ENCODE results near the gene RTF1.
A peak's percentile ranks its signal among the peaks of the same experiment; 100 is the strongest.

The RTF1 gene

DNA sequence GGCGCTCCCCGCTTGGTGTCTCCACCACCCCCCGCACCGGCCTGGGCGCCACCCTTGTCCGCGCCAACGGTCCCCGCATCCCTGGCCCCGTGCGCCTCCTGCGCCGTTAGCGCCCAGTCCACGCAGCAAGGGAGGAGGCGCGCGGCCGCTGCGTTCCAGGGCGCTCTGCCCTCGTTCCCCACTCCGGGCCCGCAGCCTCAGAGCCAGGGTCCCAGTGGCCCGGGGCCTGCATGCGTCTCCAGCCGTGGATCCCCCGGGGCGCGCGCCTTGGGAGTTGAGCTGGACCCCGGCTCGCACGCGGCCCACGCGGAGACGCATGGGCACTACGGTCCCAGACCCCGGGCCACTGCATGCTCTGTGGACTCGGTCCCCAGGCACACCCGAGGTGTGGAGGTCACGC lies 69.4 kb downstream of the RTF1 start:
- Mint-ChIP-seq H3K9me3 (no peaks in the 10 kb centered on the region), H3K4me3 (no peak overlapping the region), H3K27me3 (peaks cover 13 to 21% of the 10 kb centered on the region in 2 donors), H3K4me1 (peaks cover 15 to 28% of the 10 kb centered on the region in 2 donors), H3K36me3 (peaks cover 0 to 2% of the 10 kb centered on the region in 2 donors), H3K27ac (no peak overlapping the region)
- DNase-seq, result no peak
- no peak for ATAC-seq (replicated peaks)

DNA sequence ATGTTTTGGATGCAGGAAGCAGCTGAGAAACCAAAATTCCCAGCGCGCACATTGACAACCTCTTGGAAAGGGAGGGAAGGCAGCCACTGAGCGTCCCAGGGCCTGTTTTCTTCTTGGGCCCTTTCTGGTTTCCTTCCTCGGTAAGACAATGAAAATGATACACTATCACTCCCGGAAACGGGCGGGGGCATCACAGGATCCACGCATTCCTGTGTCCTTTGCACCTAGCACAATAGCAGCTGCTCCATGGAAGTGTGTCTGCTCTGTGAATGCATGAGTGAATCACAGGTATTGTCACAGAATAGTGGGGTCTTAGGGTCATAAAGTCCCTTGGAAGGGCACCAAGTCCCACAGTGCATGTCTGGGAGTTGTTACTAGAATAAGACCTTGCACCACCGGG lies 70.5 kb downstream of the RTF1 start:
- Mint-ChIP-seq H3K9me3 (no peaks in the 10 kb centered on the region), H3K27me3 (peaks cover 24 to 32% of the 10 kb centered on the region in 2 donors), H3K4me3 (no peak overlapping the region), H3K36me3 (peaks cover 0 to 2% of the 10 kb centered on the region in 2 donors), H3K4me1 (peaks cover 18 to 32% of the 10 kb centered on the region in 2 donors), H3K27ac (no peak overlapping the region)
- no peak for DNase-seq
- no peak for ATAC-seq (replicated peaks)

DNA sequence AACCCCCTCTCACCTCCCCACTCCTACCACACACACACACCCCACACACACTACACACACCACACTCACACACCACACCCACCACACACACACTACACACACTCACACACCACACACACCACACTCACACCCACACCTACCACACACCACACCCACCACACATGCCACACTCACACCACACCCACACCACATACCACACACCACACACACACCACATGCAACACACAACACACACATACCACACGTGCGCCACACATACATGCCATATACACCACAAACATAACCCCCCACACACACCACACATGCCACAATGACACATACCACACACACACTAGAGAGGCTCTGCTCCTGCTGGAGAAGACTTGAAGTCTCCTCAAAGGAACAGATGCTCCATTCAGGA lies 70.9 kb downstream of the RTF1 start:
- no peak for ATAC-seq (replicated peaks)
- H3K27ac Mint-ChIP-seq, result peak overlapping the region; percentile 15
- no peak overlapping the region for H3K4me3 Mint-ChIP-seq
- peaks cover 29 to 36% of the 10 kb centered on the region in 2 donors for H3K27me3 Mint-ChIP-seq
- no peak for DNase-seq
- H3K36me3 Mint-ChIP-seq, result peaks cover 0 to 2% of the 10 kb centered on the region in 2 donors
- no peaks in the 10 kb centered on the region for H3K9me3 Mint-ChIP-seq
- peaks cover 22 to 34% of the 10 kb centered on the region in 2 donors for H3K4me1 Mint-ChIP-seq

DNA sequence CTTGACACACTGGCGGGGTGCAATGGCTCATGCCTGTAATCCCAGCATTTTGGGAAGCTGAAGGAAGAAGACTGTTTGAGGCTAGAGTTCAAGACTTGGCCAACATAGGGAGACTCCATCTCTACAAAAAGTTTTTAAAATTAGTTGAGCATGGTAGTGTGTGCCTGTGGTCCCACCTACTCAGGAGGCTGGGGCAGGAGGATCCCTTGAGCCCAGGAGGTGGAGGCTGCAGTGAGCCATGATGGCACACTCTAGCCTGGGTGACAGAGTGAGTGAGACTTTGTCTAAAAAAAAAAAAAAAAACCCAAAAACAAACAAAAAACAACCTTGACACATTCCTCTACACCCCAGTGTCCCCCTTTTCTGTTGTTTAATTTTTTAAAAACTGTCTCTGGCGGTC lies 72.7 kb downstream of the RTF1 start:
- Mint-ChIP-seq H3K4me3 (no peak overlapping the region), H3K9me3 (no peaks in the 10 kb centered on the region), H3K27ac (no peak overlapping the region), H3K4me1 (peaks cover 16 to 25% of the 10 kb centered on the region in 2 donors), H3K36me3 (peaks cover 0 to 2% of the 10 kb centered on the region in 2 donors), H3K27me3 (peaks cover 31 to 36% of the 10 kb centered on the region in 2 donors)
- ATAC-seq (replicated peaks) (no peak), DNase-seq (no peak)

DNA sequence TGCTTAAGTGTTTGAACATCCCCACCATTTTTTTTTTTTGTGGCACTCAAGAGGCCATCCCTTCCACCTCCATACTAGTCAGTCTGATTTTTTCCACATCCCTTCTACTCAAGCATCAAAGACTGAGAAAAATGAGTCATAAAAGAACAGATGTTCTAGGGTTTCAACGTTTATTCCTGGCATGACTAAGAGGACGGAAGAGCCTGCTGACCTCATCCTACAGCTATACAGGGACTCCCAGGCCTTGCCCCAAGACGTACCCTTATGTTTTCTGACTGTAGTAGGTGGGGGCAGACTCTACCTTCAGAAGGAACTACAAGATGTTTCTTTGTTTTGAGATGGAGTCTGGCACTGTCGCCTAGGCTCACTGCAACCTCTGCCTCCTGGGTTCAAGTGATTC lies 73.5 kb downstream of the RTF1 start:
- H3K9me3 Mint-ChIP-seq, result no peaks in the 10 kb centered on the region
- ATAC-seq (replicated peaks) (peak; percentile 26 to 29), DNase-seq (no peak)
- peaks cover 31 to 41% of the 10 kb centered on the region in 2 donors for H3K27me3 Mint-ChIP-seq
- no peak overlapping the region for H3K27ac Mint-ChIP-seq
- no peak overlapping the region for H3K4me3 Mint-ChIP-seq
- H3K36me3 Mint-ChIP-seq, result peaks cover 0 to 2% of the 10 kb centered on the region in 2 donors
- H3K4me1 Mint-ChIP-seq, result peaks cover 17 to 30% of the 10 kb centered on the region in 2 donors

DNA sequence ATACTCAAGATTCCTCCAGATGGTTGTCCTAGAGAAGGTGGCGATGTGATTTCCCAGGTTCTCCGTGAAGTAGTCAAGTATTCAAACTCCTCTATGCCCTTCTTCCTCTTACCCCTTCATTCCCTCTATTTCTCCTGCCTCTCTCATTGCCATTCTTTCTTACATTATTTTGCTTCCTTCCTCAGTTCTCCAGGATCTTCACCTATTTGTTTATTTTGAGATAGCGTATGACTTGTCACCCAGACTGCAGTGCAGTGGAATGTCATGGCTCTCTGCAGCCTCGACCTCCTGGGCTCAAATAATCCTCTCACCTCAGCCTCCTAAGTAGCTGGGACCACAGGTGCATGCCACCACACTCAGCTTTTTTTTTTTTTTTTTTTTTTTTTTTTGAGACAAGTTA lies 75.0 kb downstream of the RTF1 start:
- H3K4me1 Mint-ChIP-seq, result peaks cover 17 to 35% of the 10 kb centered on the region in 2 donors
- no peaks in the 10 kb centered on the region for H3K9me3 Mint-ChIP-seq
- no peak overlapping the region for H3K27ac Mint-ChIP-seq
- peaks cover 0 to 2% of the 10 kb centered on the region in 2 donors for H3K36me3 Mint-ChIP-seq
- ATAC-seq (replicated peaks) (no peak), DNase-seq (no peak)
- H3K4me3 Mint-ChIP-seq, result no peak overlapping the region
- H3K27me3 Mint-ChIP-seq, result peaks cover 39 to 56% of the 10 kb centered on the region in 2 donors

DNA sequence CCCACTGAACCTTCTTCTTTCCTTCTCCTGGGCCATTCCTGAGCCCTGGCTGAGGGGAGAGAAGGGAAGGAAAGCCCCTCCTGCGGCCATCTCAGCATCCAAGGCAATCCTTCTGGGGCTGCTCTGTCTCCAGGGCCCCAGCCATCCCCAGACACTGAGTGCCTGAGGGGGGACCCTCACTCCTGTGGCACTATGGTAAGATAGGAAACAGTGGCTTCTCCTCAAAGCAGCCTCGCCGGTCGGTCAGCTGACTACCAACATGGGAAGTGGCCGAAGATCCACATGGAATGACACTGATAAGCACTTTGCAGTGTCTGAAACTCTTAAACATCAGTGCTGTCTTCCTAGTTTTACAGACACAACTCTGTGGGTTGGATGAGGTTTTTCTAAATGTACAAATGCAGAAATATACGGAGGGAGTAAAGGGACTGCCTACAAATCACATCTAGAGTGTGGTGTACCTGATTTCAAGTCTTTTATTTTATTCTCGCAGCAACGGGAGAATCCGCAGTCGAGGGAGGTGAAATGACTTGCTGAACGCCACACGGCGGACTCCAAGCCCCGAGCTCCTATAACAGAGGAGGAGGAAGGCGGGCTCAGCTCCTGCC lies 75.8 kb downstream of the RTF1 start:
- Mint-ChIP-seq H3K9me3 (no peaks in the 10 kb centered on the region), H3K27me3 (peaks cover 45 to 62% of the 10 kb centered on the region in 2 donors), H3K4me3 (peak overlapping the region; percentile 82 to 85), H3K4me1 (peaks cover 17 to 33% of the 10 kb centered on the region in 2 donors), H3K36me3 (peaks cover 0 to 2% of the 10 kb centered on the region in 2 donors), H3K27ac (peak overlapping the region; percentile 79)
- DNase-seq, result no peak
- ATAC-seq (replicated peaks), result no peak

DNA sequence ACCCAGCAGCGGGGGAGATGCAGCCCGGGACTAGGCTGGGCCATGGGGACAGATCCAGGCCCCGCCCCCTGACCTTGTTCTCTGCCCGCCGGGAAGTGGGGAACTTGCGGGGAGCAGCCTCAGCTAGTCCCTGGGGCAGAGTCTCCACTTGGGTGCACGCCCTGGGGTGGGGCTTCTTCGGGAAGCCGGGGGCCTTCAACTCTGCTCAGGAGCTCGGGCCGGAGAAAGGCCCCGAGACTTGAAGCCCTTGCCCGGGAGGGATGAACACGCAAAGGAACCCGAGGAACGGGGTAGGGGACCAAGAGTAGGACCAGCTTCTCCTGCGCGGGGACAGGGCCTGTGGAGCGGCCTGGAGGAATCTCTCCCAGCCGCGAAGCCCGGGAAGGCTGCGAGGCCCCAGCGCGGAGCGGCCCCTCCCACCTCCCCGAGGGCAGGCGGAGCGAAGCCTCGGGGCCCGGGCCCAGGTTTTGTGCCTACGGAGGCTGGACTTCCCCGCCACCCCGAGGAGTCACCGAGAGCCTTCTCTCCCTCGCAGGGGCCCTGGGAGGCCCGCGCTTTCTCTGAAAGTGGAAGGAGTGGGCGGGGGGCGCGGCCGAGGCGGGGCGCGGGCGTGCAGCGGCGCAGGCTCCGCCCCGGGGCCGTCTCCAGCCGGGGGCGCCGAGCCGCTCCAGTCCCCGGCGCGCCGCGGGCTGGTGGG lies 76.5 kb downstream of the RTF1 start, which contains the start of gene ITPKA:
TSS of gene ITPKA (plus strand) at position 670 of the 697 bp plus-strand sequence. CDS start 54 bp downstream, outside the sequence.
- H3K4me1 Mint-ChIP-seq, result peaks cover 13 to 28% of the 10 kb centered on the region in 2 donors
- no peaks in the 10 kb centered on the region for H3K36me3 Mint-ChIP-seq
- DNase-seq, result peak; percentile 79
- ATAC-seq (replicated peaks), result peak; percentile 85
- H3K27ac Mint-ChIP-seq, result peak within 1 kb of the TSS; percentile 79
- no peaks in the 10 kb centered on the region for H3K9me3 Mint-ChIP-seq
- peak within 1 kb of the TSS; percentile 82 to 85 for H3K4me3 Mint-ChIP-seq
- H3K27me3 Mint-ChIP-seq, result peaks cover 42 to 64% of the 10 kb centered on the region in 2 donors

DNA sequence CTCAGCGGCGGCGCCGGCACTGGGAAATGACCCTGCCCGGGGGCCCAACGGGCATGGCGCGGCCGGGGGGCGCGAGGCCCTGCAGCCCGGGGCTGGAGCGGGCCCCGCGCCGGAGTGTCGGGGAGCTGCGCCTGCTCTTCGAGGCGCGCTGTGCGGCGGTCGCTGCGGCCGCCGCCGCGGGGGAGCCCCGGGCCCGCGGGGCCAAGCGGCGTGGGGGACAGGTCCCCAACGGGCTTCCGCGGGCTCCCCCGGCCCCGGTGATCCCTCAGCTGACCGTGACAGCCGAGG lies 77.0 kb downstream of the RTF1 start:
- H3K27me3 Mint-ChIP-seq, result peaks cover 47 to 69% of the 10 kb centered on the region in 2 donors
- H3K4me1 Mint-ChIP-seq, result peaks cover 18 to 29% of the 10 kb centered on the region in 2 donors
- no peaks in the 10 kb centered on the region for H3K9me3 Mint-ChIP-seq
- peak overlapping the region; percentile 60 to 74 for H3K4me3 Mint-ChIP-seq
- ATAC-seq (replicated peaks) (peak; percentile 31 to 39), DNase-seq (no peak)
- no peaks in the 10 kb centered on the region for H3K36me3 Mint-ChIP-seq
- H3K27ac Mint-ChIP-seq, result no peak overlapping the region

DNA sequence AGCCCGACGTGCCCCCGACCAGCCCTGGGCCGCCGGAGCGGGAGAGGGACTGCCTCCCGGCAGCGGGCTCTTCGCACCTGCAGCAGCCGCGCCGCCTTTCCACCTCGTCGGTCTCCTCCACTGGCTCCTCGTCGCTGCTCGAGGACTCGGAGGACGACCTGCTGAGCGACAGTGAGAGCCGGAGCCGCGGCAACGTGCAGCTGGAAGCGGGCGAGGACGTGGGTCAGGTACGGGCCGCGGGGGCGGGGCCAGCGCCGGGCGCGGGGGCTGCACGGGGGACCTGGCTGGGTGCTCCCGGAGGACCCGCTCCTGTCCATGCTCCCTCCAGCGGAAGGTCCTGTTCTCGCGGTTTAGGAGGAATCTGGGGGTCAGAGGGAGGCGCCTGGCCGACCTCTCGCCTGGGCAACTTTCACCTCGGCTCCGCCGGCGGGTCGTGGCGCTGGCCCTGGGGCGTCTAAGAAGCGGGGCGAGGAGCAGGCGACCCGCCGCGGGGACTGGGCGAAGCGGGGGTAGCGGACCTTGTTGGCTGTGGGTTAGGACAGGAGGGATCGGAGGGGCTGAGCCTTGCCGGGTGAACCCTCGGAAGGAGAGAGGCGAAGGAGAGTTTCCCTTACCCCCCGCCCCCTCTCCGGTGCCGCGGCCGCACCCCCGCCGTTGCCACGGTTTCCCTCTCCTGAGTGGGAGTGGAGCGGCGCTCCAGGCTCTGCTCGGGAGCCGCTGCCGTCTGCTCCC lies 77.5 kb downstream of the RTF1 start:
- Mint-ChIP-seq H3K36me3 (no peaks in the 10 kb centered on the region), H3K9me3 (no peaks in the 10 kb centered on the region), H3K27me3 (peaks cover 52 to 74% of the 10 kb centered on the region in 2 donors), H3K27ac (no peak overlapping the region), H3K4me1 (peaks cover 23 to 34% of the 10 kb centered on the region in 2 donors), H3K4me3 (peak overlapping the region; percentile 60 to 75)
- ATAC-seq (replicated peaks) (peak; percentile 26 to 31), DNase-seq (peak; percentile 43)

DNA sequence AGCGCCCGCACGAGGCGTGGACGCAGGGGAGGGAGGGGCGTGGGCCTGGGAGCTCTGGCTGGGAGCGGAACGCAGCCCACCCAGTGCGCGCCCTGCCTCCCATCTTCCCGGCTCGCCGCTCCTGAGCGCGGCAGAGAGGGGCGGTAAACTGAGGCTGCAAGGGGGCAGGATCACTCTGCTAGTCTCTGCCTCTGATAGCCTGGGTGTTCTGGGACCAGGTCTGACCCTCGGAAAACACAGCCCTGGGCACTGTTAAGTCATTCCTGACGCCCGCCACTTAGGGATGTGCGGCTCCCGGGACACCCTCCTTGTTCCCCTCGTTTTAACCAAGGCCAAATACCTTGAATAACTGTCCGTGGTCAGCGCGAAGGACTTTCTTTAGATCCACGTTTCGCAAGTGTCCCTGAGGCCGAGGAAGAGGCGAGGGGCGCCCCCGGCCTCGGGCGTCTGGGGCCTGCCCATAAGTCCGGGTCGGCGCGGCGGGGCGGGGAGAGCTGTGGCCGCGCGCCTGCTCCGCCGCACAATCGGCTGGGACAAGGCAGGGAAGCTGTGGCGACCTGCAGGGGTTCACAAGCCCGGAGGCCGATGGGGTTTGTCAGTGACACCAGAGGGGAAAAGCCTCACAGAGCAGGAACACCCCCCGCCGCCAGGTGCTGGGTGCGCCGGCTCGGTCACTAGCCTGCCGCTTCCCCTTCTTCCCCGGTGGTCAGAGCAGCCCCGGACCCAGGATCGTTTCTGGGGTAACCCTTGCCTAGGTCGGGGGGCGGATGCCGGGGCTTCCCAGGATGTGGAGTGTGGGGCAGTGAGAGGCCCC lies 78.2 kb downstream of the RTF1 start:
- peaks cover 57 to 73% of the 10 kb centered on the region in 2 donors for H3K27me3 Mint-ChIP-seq
- no peaks in the 10 kb centered on the region for H3K36me3 Mint-ChIP-seq
- peak; percentile 7 to 16 for ATAC-seq (replicated peaks)
- peak overlapping the region; percentile 66 to 75 for H3K4me3 Mint-ChIP-seq
- H3K4me1 Mint-ChIP-seq, result peaks cover 26 to 41% of the 10 kb centered on the region in 2 donors
- peak; percentile 36 for DNase-seq
- peak overlapping the region; percentile 69 for H3K27ac Mint-ChIP-seq
- H3K9me3 Mint-ChIP-seq, result no peaks in the 10 kb centered on the region

DNA sequence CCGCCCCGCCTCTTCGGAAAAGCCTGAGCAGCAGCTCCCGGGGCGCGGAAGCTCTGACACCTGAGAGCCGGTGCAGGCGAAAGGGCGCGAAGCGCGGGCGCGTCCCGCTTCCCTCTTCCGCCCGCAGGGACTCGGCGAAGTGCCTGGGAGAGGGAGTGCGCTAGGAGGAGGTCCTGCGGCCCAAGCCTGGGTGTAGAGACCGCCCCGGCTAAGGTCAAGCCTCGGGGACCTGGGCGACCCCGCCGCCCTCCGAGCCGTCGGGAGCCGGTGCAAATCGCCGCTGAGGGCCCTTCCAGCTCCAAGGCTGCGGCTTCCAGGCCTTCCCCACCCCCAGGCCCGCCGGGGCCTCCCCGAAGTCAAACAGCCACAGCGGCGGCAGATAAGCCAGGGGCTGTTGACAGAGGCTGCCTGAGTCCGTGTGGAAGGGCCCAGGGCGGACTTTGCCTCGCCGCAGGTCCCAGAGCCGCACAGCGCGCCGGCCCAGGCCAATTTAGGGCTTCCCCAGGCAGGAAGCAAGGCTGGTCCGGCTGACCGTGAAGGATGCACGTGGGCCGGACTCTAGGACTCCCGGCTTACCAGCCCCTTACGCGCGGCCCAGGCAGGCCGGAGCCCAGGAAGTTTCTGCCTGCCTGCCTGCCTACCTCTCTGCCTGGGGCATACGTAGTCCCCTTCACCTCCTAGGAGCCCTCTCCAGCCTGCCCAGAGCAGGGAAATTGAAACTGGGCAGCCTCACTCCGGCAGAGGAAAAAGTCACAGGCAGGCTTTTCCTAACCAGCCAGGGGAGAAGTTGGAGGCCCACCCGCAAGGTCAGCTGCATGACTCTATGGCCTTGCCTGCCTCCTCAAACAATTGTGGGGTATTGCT lies 79.1 kb downstream of the RTF1 start:
- Mint-ChIP-seq H3K9me3 (no peaks in the 10 kb centered on the region), H3K27me3 (peaks cover 54 to 70% of the 10 kb centered on the region in 2 donors), H3K36me3 (no peaks in the 10 kb centered on the region), H3K27ac (no peak overlapping the region), H3K4me3 (peak overlapping the region; percentile 66 to 75), H3K4me1 (peaks cover 26 to 44% of the 10 kb centered on the region in 2 donors)
- ATAC-seq (replicated peaks) (no peak), DNase-seq (no peak)

DNA sequence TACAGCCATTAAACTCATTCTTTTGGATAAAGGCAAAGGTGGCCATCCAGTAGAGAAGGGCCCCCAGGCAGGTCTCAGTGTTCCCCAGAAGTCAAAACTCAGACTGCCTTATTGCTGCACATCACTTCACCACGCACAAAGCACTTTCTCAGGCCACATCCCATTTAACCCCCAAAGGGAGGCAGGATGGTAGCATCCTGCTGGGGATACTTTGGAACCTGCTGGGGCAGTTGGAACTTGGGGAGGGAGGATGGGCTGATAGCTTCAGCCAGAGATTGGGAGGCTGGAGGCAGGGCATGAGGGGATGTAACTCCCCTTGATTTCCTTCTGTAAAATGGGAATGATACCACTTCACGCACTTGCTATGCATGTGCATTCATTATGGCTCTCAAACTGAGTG lies 81.8 kb downstream of the RTF1 start:
- H3K4me3 Mint-ChIP-seq, result peak overlapping the region in 1 of 2 donors; percentile 39
- peaks cover 55 to 79% of the 10 kb centered on the region in 2 donors for H3K27me3 Mint-ChIP-seq
- no peaks in the 10 kb centered on the region for H3K36me3 Mint-ChIP-seq
- no peak for DNase-seq
- H3K4me1 Mint-ChIP-seq, result peaks cover 33 to 57% of the 10 kb centered on the region in 2 donors
- no peak overlapping the region for H3K27ac Mint-ChIP-seq
- no peaks in the 10 kb centered on the region for H3K9me3 Mint-ChIP-seq
- ATAC-seq (replicated peaks), result no peak

Measured in stimulated activated naive B cell treated with anti-CD40 and anti-IgM and Interleukin-4, amounts not matched to agents 10 μg/mL and 1 μg/mL and 100 μg/mL, for 72 hours (primary cell).